Upper lobe of left lung (tissue), 6 donors: ENCODE data around the gene IRX2. TPM values are rescaled to one million over a fixed set of nuclear protein-coding genes. Genes with fewer than 3 reads are reported as not detected.

Experiments
- ATAC-seq, 2 donors: fragments of 200-7000 bp; cut with Tn5 transposase; one replicate each; pipeline ENCODE4 v1.9.1; 2022; ENCODE audit warnings: mild to moderate bottlenecking in 2 of 2, moderate library complexity in 2 of 2; ENCODE audit not compliant: low FRiP score in 2 of 2
- DNase-seq, 2 donors: peaks; one replicate each; pipeline ENCODE4 v3.0.0-alpha.2; 2019 to 2020
- H3K27ac ChIP-seq, 4 donors: fragments of 200-600 bp; sonication (generic); one replicate each; pipeline ENCODE4 v1.5.1; 2016 to 2019
- H3K27me3 ChIP-seq, 4 donors: fragments of 200-600 bp; sonication (generic); one replicate each; pipeline ENCODE4 v1.5.1; 2017 to 2019
- H3K36me3 ChIP-seq, 4 donors: fragments of 200-600 bp; sonication (generic); one replicate each; pipeline ENCODE4 v1.5.1; 2016 to 2019
- H3K4me1 ChIP-seq, 4 donors: fragments of 200-600 bp; sonication (generic); one replicate each; pipeline ENCODE4 v1.5.1; 2018 to 2019
- H3K4me3 ChIP-seq, 4 donors: fragments of 200-600 bp; sonication (generic); one replicate each; pipeline ENCODE4 v1.5.1; 2017 to 2019; ENCODE audit warnings: mild to moderate bottlenecking in 2 of 4, moderate library complexity in 1 of 4
- H3K9me3 ChIP-seq, 4 donors: fragments of 200-600 bp; sonication (generic); one replicate each; pipeline ENCODE4 v1.5.1; 2018 to 2019
- EP300 ChIP-seq, 4 donors: sonication (generic); formaldehyde crosslinking; IDR thresholded peaks; one replicate each; pipeline ENCODE4 v1.5.1; 2017; ENCODE audit warnings: antibody characterized with exemption in 4 of 4, control low read depth in 2 of 4
- POLR2A ChIP-seq, 4 donors: fragments of 450-650 bp; IDR thresholded peaks; one replicate each; pipeline ENCODE4 v1.5.1; 2016 to 2017; ENCODE audit warnings: antibody characterized with exemption in 4 of 4, mild to moderate bottlenecking in 2 of 4
- POLR2AphosphoS5 ChIP-seq, 2 donors: sonication (generic); formaldehyde crosslinking; IDR thresholded peaks; one replicate each; pipeline ENCODE4 v1.5.1; 2017; ENCODE audit warnings: antibody characterized with exemption in 2 of 2
- WGBS, 2 donors: methylation state at CpG; one replicate each; pipeline ENCODE4 v1.1.5; 2017 to 2018; 5-methylcytosine and 5-hydroxymethylcytosine counted together
- total RNA-seq, 6 donors: library from RNA; depleted of rRNA in 4 of 6; stranded (reverse); fragments of >200 nt in 4 of 6; gene quantifications; one replicate each; pipeline versions ENCODE4 v1.1.0 to v1.2.1, GENCODE V29; 2016 to 2021
- TF ChIP-seq, protein P1 (sequence below), 6 experiments: fragments of 450-650 bp in 4 of 6; fragments of 200-600 bp in 2 of 6; sonication (generic) in 2 of 6; IDR thresholded peaks; one replicate each; pipeline ENCODE4 v1.5.1; 2016 to 2019; ENCODE audit warnings: antibody characterized with exemption in 6 of 6
- donor health status: DM: no; HTN: no; CAD: no; lungs with moderate emphysema.
- donor health status: DM: no; HTN: yes; CAD: no; lungs with severe emphysema.

The IRX2 gene
- total RNA-seq, 6 donors from 2014 or later, result 53.2 to 131 (median 106) TPM

DNA sequence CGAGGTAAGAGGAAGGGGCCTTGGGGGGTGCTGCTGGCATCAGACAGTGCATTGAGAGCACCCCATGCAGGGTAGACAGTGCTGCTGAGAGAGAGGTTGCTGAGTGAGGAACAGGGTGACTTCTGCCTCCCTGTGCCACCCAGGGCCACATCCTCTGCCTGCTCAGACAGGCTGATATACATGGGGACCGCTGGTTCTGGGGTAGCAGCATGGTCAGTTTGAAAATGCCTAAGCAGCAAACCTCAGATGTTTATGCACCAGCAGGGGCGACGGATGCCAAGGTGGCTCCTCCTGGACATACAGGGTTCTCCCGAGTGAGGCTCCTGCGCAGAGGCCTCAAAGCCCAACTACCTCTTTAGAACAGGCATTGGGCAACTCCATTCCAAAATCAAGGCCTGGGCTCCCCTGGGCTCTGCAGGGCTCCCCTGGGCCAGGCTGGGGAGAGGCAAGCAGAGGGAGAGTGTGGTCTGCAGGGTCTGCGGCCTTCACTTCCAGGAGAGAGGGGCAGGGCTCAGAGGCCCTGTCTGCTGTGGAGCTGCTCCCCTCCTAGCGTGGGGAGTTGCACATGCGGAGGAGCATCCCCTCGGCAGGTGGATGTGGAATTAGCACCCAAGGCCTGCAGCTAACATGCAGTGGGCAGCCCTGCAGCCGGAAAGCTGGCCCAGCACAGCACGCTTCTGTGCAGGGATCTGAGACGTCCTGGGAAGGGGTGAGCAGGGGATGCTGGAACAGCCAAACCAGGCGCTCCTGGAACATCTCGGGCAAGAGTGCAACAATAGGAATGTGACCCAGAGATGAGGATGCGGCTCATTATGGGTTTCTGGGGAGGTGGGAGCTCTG, 46.5 kb downstream of the IRX2 start:
- no peak for DNase-seq
- no peaks in the 10 kb centered on the region for H3K36me3 ChIP-seq
- TF ChIP-seq POLR2A (IDR thresholded peaks at IDR 0.05) (no peak), EP300 (IDR thresholded peaks at IDR 0.05) (no peak), POLR2AphosphoS5 (IDR thresholded peaks at IDR 0.05) (no peak)
- TF ChIP-seq, protein P1, sequence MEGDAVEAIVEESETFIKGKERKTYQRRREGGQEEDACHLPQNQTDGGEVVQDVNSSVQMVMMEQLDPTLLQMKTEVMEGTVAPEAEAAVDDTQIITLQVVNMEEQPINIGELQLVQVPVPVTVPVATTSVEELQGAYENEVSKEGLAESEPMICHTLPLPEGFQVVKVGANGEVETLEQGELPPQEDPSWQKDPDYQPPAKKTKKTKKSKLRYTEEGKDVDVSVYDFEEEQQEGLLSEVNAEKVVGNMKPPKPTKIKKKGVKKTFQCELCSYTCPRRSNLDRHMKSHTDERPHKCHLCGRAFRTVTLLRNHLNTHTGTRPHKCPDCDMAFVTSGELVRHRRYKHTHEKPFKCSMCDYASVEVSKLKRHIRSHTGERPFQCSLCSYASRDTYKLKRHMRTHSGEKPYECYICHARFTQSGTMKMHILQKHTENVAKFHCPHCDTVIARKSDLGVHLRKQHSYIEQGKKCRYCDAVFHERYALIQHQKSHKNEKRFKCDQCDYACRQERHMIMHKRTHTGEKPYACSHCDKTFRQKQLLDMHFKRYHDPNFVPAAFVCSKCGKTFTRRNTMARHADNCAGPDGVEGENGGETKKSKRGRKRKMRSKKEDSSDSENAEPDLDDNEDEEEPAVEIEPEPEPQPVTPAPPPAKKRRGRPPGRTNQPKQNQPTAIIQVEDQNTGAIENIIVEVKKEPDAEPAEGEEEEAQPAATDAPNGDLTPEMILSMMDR (IDR thresholded peaks at IDR 0.05), result no peak
- no peak for ATAC-seq
- no peak overlapping the region for H3K4me3 ChIP-seq
- 86 to 87% methylated on average over 8 to 16 of the region's 16 CpGs for WGBS, 2 donors
- no peak overlapping the region for H3K27ac ChIP-seq
- H3K27me3 ChIP-seq, result no peaks in the 10 kb centered on the region
- H3K9me3 ChIP-seq, result no peaks in the 10 kb centered on the region
- no peaks in the 10 kb centered on the region for H3K4me1 ChIP-seq

DNA sequence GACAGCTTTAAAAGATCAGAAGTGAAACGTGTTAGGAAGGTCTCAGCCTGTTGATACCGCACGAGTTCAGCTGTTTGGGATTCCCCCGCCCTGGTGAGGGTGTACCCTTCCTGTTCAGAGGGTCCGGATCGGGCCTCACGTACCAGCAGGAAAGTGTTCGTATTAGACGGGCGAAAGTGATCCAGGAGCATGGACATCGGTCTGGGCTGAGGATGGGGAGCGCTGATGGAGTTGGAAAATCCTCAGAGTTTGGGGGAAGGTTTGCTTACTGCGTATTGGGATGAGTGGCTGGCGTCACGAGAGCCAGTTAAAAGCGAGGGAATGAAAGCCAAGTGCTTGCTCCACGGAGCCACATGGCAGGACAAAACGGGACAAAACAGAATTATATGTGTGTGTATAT, 47.4 kb downstream of the IRX2 start:
- Histone ChIP-seq H3K9me3 (no peaks in the 10 kb centered on the region), H3K27me3 (no peaks in the 10 kb centered on the region), H3K4me3 (no peak overlapping the region), H3K27ac (no peak overlapping the region), H3K4me1 (no peaks in the 10 kb centered on the region), H3K36me3 (no peaks in the 10 kb centered on the region)
- DNase-seq (no peak), ATAC-seq (no peak)
- WGBS, 2 donors, result 86 to 91% methylated on average over 18 of the region's 18 CpGs
- TF ChIP-seq, protein P1 (IDR thresholded peaks at IDR 0.05), result no peak
- no peak for TF ChIP-seq POLR2A (IDR thresholded peaks at IDR 0.05)
- TF ChIP-seq EP300 (IDR thresholded peaks at IDR 0.05), result no peak
- TF ChIP-seq POLR2AphosphoS5 (IDR thresholded peaks at IDR 0.05), result no peak

DNA sequence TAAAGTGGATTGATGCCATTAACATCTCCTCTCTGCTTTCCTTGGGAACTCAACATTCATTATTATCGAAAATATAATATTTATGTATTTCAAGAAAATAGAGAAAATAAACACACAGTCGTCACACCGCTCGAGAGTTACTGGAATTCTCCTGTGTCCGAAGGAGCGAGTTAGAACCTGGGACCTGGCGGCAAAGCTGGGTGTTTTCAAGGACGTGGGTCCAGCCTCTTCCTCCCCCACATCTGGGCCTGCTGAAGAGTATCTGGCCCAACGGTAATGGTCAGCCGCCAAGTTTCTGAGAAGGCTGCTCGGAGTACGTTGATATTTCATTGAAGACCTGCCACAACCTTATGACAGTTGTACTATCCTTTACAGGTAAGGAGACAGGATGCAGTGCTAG, 47.9 kb downstream of the IRX2 start:
- H3K9me3 ChIP-seq, result no peaks in the 10 kb centered on the region
- no peaks in the 10 kb centered on the region for H3K27me3 ChIP-seq
- no peak overlapping the region for H3K4me3 ChIP-seq
- ATAC-seq (no peak), DNase-seq (no peak)
- TF ChIP-seq, protein P1 (IDR thresholded peaks at IDR 0.05), result no peak
- TF ChIP-seq POLR2A (IDR thresholded peaks at IDR 0.05) (no peak), POLR2AphosphoS5 (IDR thresholded peaks at IDR 0.05) (no peak), EP300 (IDR thresholded peaks at IDR 0.05) (no peak)
- WGBS, 2 donors, result 79 to 85% methylated on average over 12 of the region's 12 CpGs
- no peaks in the 10 kb centered on the region for H3K36me3 ChIP-seq
- no peak overlapping the region for H3K27ac ChIP-seq
- no peaks in the 10 kb centered on the region for H3K4me1 ChIP-seq

DNA sequence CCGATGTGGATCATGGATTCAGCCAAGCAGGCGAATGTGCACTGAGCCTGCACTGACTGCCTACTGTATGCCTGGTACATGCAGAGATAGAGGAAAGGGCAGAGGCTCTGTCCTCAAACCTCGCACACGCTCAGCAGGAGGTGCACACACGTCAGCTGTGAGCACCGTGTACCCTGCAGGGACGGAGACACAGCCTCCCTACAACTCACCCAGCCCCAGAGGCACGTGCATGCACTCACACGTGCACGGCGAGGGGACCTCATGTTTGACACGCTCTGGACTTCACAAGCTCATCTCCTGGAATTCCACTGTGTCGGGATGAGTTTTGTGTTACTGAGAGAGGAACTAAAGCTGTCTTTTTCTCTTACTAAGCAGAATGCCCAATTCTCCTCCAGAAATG, 48.4 kb downstream of the IRX2 start:
- Histone ChIP-seq H3K36me3 (no peaks in the 10 kb centered on the region), H3K27me3 (no peaks in the 10 kb centered on the region), H3K9me3 (no peaks in the 10 kb centered on the region), H3K27ac (no peak overlapping the region), H3K4me1 (no peaks in the 10 kb centered on the region), H3K4me3 (no peak overlapping the region)
- WGBS, 2 donors, result 80 to 85% methylated on average over 11 to 13 of the region's 13 CpGs
- ATAC-seq (no peak), DNase-seq (no peak)
- TF ChIP-seq POLR2AphosphoS5 (IDR thresholded peaks at IDR 0.05), result no peak
- no peak for TF ChIP-seq EP300 (IDR thresholded peaks at IDR 0.05)
- TF ChIP-seq, protein P1 (IDR thresholded peaks at IDR 0.05), result no peak
- no peak for TF ChIP-seq POLR2A (IDR thresholded peaks at IDR 0.05)
